HepG2 (cell line): ENCODE data around the gene PC. TPM values are rescaled to one million over a fixed set of nuclear protein-coding genes. Genes with fewer than 3 reads are reported as not detected.

Source experiments
- ATAC-seq: fragments of 200-7000 bp; cut with Tn5 transposase; 3 replicates; pipeline ENCODE4 v1.9.1; 2020; ENCODE audit warnings: mild to moderate bottlenecking, moderate library complexity
- BruUV-seq: library from RNA; stranded (reverse); fragments of 400-500 nt; replicated peaks from 2 replicates; lab custom pipeline; 2021; lab: Mats Ljungman, UMichigan
- CTCF ChIA-PET: fragments of 300-600 bp; formaldehyde crosslinking; extraction: SDS; loops from one replicate; lab custom pipeline; 2021; ENCODE audit warnings: low total read pairs, inconsistent platforms, low intra/inter-chr PET ratio; lab: Yijun Ruan, JAX
- POLR2A ChIA-PET: fragments of 350-600 bp; sonication (Branson Sonifier 250); formaldehyde crosslinking; loops from one replicate; lab custom pipeline; 2020; ENCODE audit warnings: antibody characterized with exemption, inconsistent platforms; lab: Yijun Ruan, JAX
- DNase-seq: peaks from one replicate; pipeline ENCODE4 v3.0.0-alpha.2; 2015; ENCODE audit warnings: low spot score
- FAIRE-seq: peaks from 3 replicates; lab custom pipeline; 2011; peaks lifted over from hg19 to GRCh38; lab: Jason Lieb, UNC
- H2AFZ ChIP-seq: one replicate; pipeline ENCODE4 v1.6.1; 2011; ENCODE audit warnings: low read length, inconsistent platforms
- H3K27ac ChIP-seq: fragments of 300-600 bp; 3 replicates; pipeline ENCODE4 v1.8.0; 2011; ENCODE audit warnings: mixed run types, mild to moderate bottlenecking, mixed read lengths, low read length, inconsistent platforms; ENCODE audit not compliant: insufficient read depth; ENCODE audit errors: extremely low read length
- H3K27me3 ChIP-seq, 2 experiments: fragments of 200-600 bp in 1 of 2; 2 replicates in 1 of 2; 3 replicates in 1 of 2; pipeline versions ENCODE4 v1.6.0 to v1.8.0; 2011; ENCODE audit warnings: low read length in 2 of 2, mild to moderate bottlenecking in 2 of 2, moderate library complexity in 2 of 2, inconsistent platforms in 1 of 2; ENCODE audit not compliant: insufficient read depth in 2 of 2, control insufficient read depth in 1 of 2
- H3K36me3 ChIP-seq, 2 experiments: fragments of 200-600 bp in 1 of 2; replicated peaks in 1 of 2; 2 replicates in 1 of 2; 3 replicates in 1 of 2; pipeline versions ENCODE4 v1.5.1 to v1.8.0; 2011; ENCODE audit warnings: low read length in 2 of 2, inconsistent platforms in 1 of 2; ENCODE audit not compliant: insufficient read depth in 2 of 2, control insufficient read depth in 1 of 2
- H3K4me1 ChIP-seq: 2 replicates; pipeline ENCODE4 v1.5.1; 2012; ENCODE audit warnings: low read length, inconsistent platforms; ENCODE audit not compliant: insufficient read depth
- H3K4me2 ChIP-seq: 2 replicates; pipeline ENCODE4 v1.6.0; 2011; ENCODE audit warnings: low read depth, low read length, inconsistent platforms
- H3K4me3 ChIP-seq, 3 experiments: fragments of 200-600 bp in 1 of 3; sonication (generic), shearing (Covaris generic) in 1 of 3; replicated peaks in 1 of 3; 2 replicates each; pipeline ENCODE4 v1.5.1; 2011 to 2016; ENCODE audit warnings: low read length in 3 of 3, inconsistent platforms in 2 of 3, low read depth in 2 of 3, mild to moderate bottlenecking in 2 of 3, control low read depth in 1 of 3, mixed read lengths in 1 of 3; ENCODE audit not compliant: insufficient read depth in 1 of 3
- H3K79me2 ChIP-seq: one replicate; pipeline ENCODE4 v1.6.1; 2011; ENCODE audit warnings: low read length, inconsistent platforms; ENCODE audit not compliant: insufficient read depth
- H3K9ac ChIP-seq: 2 replicates; pipeline ENCODE4 v1.6.0; 2011; ENCODE audit warnings: mild to moderate bottlenecking, low read depth, low read length, inconsistent platforms; ENCODE audit not compliant: insufficient read depth
- H3K9me3 ChIP-seq: 2 replicates; pipeline ENCODE4 v1.5.1; 2012; ENCODE audit warnings: mild to moderate bottlenecking, low read length
- H4K20me1 ChIP-seq: 2 replicates; pipeline ENCODE4 v1.6.0; 2011; ENCODE audit warnings: inconsistent platforms, mild to moderate bottlenecking, low read length, moderate library complexity; ENCODE audit not compliant: insufficient read depth
- FOXP1 ChIP-seq, 2 experiments: fragments of 450-650 bp in 1 of 2; IDR thresholded peaks; 2 replicates each; pipeline ENCODE4 v1.6.1; 2017 to 2018; ENCODE audit warnings: antibody characterized with exemption in 1 of 2
- HIC2 ChIP-seq: sonication (generic); formaldehyde crosslinking; IDR thresholded peaks from 2 replicates; pipeline ENCODE4 v1.9.0; 2022; ENCODE audit warnings: low read depth, missing genetic modification reagents
- NCOA1 ChIP-seq: sonication (generic); formaldehyde crosslinking; IDR thresholded peaks from 2 replicates; pipeline ENCODE4 v1.9.0; 2021; ENCODE audit warnings: missing genetic modification reagents
- NPAS2 ChIP-seq: sonication (generic); formaldehyde crosslinking; IDR thresholded peaks from 2 replicates; pipeline ENCODE4 v1.8.0; 2022; ENCODE audit warnings: mild to moderate bottlenecking, missing genetic modification reagents, borderline replicate concordance
- TOPORS ChIP-seq: sonication (generic); formaldehyde crosslinking; IDR thresholded peaks from 2 replicates; pipeline ENCODE4 v1.8.0; 2023; ENCODE audit warnings: mild to moderate bottlenecking, missing genetic modification reagents
- ZNF34 ChIP-seq: sonication (generic); formaldehyde crosslinking; IDR thresholded peaks from 2 replicates; pipeline ENCODE4 v1.4.0; 2020; ENCODE audit warnings: mild to moderate bottlenecking, missing genetic modification reagents, borderline replicate concordance
- ZNF652 ChIP-seq: IDR thresholded peaks from 2 replicates; pipeline ENCODE4 v1.6.1; 2016; ENCODE audit warnings: low read depth, borderline replicate concordance
- ZNF7 ChIP-seq: IDR thresholded peaks from 2 replicates; pipeline ENCODE4 v1.6.1; 2016; ENCODE audit warnings: missing biosample characterization, missing genetic modification reagents
- WGBS: methylation state at CpG from one replicate; pipeline ENCODE4 v1.1.6; 2017; ENCODE audit warnings: low lambda C conversion rate; 5-methylcytosine and 5-hydroxymethylcytosine counted together
- in situ Hi-C: cut with HindIII; loops from 2 replicates; pipeline ENCODE4 v1.10.0; 2017; ENCODE audit warnings: low pct_unique_long_range_greater_than_20kb; ENCODE audit not compliant: extremely low pct_ligation_motif_present
- intact Hi-C: fragments of 100-400 bp; cut with micrococcal nuclease; formaldehyde crosslinking; loops from one replicate; pipeline ENCODE4 v1.10.0; 2022; ENCODE audit not compliant: unreplicated experiment
- polyA plus RNA-seq, 8 experiments: library from polyadenylated mRNA; depleted of rRNA in 3 of 8; stranded (reverse) in 7 of 8; unstranded in 1 of 8; fragments of >200 nt; fragmentation: Illumina TruSeq in 4 of 8; extraction: Trizol in 4 of 8; gene quantifications; 2 replicates each; pipeline versions ENCODE4 v1.2.1 to v1.2.3, GENCODE V29; 2011 to 2016; ENCODE audit warnings: low read depth in 4 of 8, missing spikeins in 1 of 8, mixed read lengths in 1 of 8; ENCODE audit not compliant: insufficient read depth in 1 of 8
- total RNA-seq, 5 experiments: library from RNA; depleted of rRNA; stranded (reverse); fragments of >200 nt; fragmentation: Illumina TruSeq; extraction: Trizol; gene quantifications; 2 replicates each; pipeline ENCODE4 v1.2.3, GENCODE V29; 2016; ENCODE audit warnings: low read depth in 1 of 5

Gene PC
- total and polyA plus RNA-seq, 2 of the 13 experiments (the other 11 are each of a cell fraction or from before 2014, with no cell fraction given): 29.0 to 39.0 TPM

DNA sequence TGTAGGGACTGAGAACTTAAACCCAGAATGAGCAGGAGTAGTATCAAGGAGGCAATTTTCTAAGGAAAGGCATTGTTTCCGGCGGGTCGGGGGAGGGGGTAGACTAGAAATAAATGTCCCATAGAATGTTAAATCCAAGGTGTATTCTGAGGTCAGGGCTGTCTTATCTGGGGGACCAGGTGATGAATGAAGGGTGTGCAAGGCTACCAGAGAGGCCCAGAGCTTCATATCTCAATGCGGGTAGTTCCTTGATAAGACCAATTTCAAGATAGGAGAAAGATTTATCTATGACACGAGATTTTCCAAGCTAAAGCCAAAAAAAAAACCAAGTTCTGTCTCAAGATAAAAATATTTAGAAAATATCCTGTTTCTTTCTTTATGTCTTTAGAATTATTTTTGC is 123.2 kb downstream of the PC start:
- BruUV-seq: no TSS peak
- DNase-seq: no peak
- H3K79me2 ChIP-seq: no peaks in the 10 kb centered on the region
- no peak overlapping the region for H2AFZ ChIP-seq
- H4K20me1 ChIP-seq: no peaks in the 10 kb centered on the region
- H3K36me3 ChIP-seq: peaks cover 0 to 10% of the 10 kb centered on the region in 2 experiments; a peak in 1 of 5 replicates
- CTCF ChIA-PET: interaction anchor here (1.2 to 3.3 kb wide), 5 partner anchors 117 to 427 kb away, joined by 3 to 84 read pairs (median 5); partner anchors contain the start of gene C11orf86
- TF ChIP-seq NPAS2 (no peak), ZNF652 (no peak), NCOA1 (CRISPR knock-in tag) (no peak), HIC2 (no peak), ZNF7 (CRISPR knock-in tag) (no peak), TOPORS (no peak), ZNF34 (no peak), FOXP1 (IDR thresholded peaks at IDR 0.05) (no peak), FOXP1 (CRISPR knock-in tag; IDR thresholded peaks at IDR 0.05) (no peak)
- TF ChIP-seq, all 625 proteins: peak for 0
- in situ Hi-C loops: loop anchor here (5.0 to 25.0 kb wide), 3 partner anchors 143 to 423 kb away; partner anchors contain the start of genes CTSF and NPAS4
- intact Hi-C loops: loop anchor here (1.0 to 5.0 kb wide), 3 partner anchors 117 to 428 kb away; no protein-coding TSS in a partner anchor
- 95% methylated on average over 5 of the region's 5 CpGs for WGBS
- Histone ChIP-seq H3K27ac (no peak overlapping the region), H3K27me3 (no peaks in the 10 kb centered on the region; a peak in 1 of 5 replicates), H3K4me2 (no peak overlapping the region), H3K9ac (no peak overlapping the region), H3K9me3 (no peaks in the 10 kb centered on the region), H3K4me1 (peaks cover 8% of the 10 kb centered on the region; the same call in 1 of the 2 replicates), H3K4me3 (no peak overlapping the region)
- no peak for FAIRE-seq
- ATAC-seq: no peak
- POLR2A ChIA-PET: interaction anchor here (0.7 to 1.2 kb wide), 3 partner anchors 7 to 9 kb away, joined by 3 to 4 read pairs (median 3); partner anchors contain the start of gene RCE1
